Loucy (cell line): Measurements from ENCODE around the gene SPOPL.

Source experiments
- CTCF ChIP-seq: fragments of 200-600 bp; sonication (generic); conservative IDR thresholded peaks from 2 replicates; pipeline ENCODE4 v1.5.1; 2014; ENCODE audit warnings: mild to moderate bottlenecking, antibody characterized with exemption, low read length
- EZH2phosphoT487 ChIP-seq: fragments of 200-600 bp; IDR thresholded peaks from 2 replicates; pipeline ENCODE4 v1.6.1; 2018; ENCODE audit warnings: antibody characterized with exemption, mild to moderate bottlenecking, moderate library complexity, borderline replicate concordance

GRCh38 chr2:138486363-138487198, 15.0 kb upstream of the SPOPL start:
- no peak for TF ChIP-seq CTCF
- no peak for TF ChIP-seq EZH2phosphoT487
